ENCODE measurements around the gene XPNPEP1. TPM values are rescaled to one million over a fixed set of nuclear protein-coding genes. Genes with fewer than 3 reads are reported as not detected.

The XPNPEP1 gene
- total RNA-seq, 4 donors from 2014 or later = 77.1 to 239 (median 109) TPM

DNA sequence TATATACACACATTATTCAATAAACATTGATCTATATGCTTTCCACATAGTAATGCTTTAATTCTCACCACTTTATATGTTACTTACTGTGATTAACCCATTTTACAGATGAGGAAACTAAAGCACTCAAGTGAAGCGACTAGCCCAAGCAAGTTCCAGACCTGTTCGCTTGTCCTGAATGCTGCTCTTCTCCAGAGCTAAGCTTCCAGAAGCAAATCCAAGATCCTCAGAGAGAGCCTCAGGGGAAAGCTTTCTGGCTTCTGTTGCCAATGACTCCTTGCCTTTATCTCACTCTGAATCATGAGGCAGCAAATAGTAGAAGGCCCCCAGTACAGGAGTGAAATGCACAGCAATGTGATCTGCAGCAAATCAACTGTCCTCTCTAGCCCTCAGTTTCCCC is 32.2 kb downstream of the XPNPEP1 start:
- peaks cover 34% of the 10 kb centered on the region for H3K36me3 ChIP-seq
- no peaks in the 10 kb centered on the region for H3K9me3 ChIP-seq
- DNase-seq (ENCODE audit: low spot score in 2 of 2) = no peak
- peaks cover 70% of the 10 kb centered on the region for H3K4me1 ChIP-seq
- H3K27me3 ChIP-seq = no peaks in the 10 kb centered on the region
- H3K27ac ChIP-seq = peak overlapping the region; percentile 79
- no peak for TF ChIP-seq POLR2AphosphoS5 (IDR thresholded peaks at IDR 0.05)
- H3K4me3 ChIP-seq = no peak overlapping the region
- 77% methylated on average over 2 of the region's 2 CpGs for WGBS

DNA sequence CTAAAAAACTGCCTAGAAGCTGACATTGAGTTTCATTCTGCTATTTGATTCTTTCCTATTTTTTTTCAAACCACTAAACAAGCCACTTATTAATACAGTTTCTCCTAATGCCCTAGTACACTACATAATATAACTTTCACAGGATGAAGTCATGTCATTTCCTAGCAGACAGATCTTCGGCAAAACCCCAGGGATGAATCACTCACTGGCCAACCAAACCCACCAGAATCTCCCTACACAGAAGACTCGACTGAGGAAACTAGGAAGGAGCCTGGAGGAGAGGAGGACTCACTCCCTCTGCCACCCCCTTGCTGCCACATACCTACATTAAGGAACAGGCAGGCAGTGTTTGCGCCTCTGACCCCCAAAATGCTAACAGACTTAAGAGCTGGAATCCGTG is 33.4 kb downstream of the XPNPEP1 start:
- Histone ChIP-seq H3K4me1 (peaks cover 58% of the 10 kb centered on the region), H3K9me3 (no peaks in the 10 kb centered on the region), H3K36me3 (peaks cover 38% of the 10 kb centered on the region), H3K27me3 (no peaks in the 10 kb centered on the region), H3K27ac (peak overlapping the region; percentile 61), H3K4me3 (no peak overlapping the region)
- 61% methylated on average over 4 of the region's 4 CpGs for WGBS
- no peak for DNase-seq (ENCODE audit: low spot score in 2 of 2)
- TF ChIP-seq EP300 (IDR thresholded peaks at IDR 0.05) = no peak
- TF ChIP-seq POLR2AphosphoS5 (IDR thresholded peaks at IDR 0.05) = no peak
- no peak for TF ChIP-seq POLR2A (IDR thresholded peaks at IDR 0.05)
- TF ChIP-seq, protein P1, sequence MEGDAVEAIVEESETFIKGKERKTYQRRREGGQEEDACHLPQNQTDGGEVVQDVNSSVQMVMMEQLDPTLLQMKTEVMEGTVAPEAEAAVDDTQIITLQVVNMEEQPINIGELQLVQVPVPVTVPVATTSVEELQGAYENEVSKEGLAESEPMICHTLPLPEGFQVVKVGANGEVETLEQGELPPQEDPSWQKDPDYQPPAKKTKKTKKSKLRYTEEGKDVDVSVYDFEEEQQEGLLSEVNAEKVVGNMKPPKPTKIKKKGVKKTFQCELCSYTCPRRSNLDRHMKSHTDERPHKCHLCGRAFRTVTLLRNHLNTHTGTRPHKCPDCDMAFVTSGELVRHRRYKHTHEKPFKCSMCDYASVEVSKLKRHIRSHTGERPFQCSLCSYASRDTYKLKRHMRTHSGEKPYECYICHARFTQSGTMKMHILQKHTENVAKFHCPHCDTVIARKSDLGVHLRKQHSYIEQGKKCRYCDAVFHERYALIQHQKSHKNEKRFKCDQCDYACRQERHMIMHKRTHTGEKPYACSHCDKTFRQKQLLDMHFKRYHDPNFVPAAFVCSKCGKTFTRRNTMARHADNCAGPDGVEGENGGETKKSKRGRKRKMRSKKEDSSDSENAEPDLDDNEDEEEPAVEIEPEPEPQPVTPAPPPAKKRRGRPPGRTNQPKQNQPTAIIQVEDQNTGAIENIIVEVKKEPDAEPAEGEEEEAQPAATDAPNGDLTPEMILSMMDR (IDR thresholded peaks at IDR 0.05) = no peak

DNA sequence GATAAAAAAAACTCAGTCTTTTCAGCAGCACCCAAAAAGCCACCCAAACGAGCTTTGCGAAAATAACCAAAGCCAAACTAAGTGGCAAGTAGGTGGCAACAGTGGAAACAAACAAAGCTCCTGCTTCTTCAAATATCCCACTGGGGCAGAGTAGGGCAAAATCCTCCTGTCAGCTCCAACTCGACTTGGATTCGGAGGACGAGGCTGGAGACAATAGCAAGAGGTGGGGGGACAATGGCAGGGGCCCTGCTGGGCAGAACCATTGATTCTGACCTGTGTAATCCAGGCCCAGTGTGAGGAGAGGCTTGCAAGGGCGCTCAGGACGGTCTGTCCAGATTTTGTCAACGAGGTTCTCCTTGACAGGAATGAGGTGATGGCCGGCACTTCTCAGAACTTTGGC is 35.5 kb downstream of the XPNPEP1 start:
- no peak overlapping the region for H3K4me3 ChIP-seq
- peaks cover 47% of the 10 kb centered on the region for H3K36me3 ChIP-seq
- WGBS = 89% methylated on average over 9 of the region's 9 CpGs
- no peaks in the 10 kb centered on the region for H3K9me3 ChIP-seq
- H3K4me1 ChIP-seq = peaks cover 50% of the 10 kb centered on the region
- DNase-seq (ENCODE audit: low spot score in 2 of 2) = no peak
- TF ChIP-seq, protein P1 (IDR thresholded peaks at IDR 0.05) = no peak
- TF ChIP-seq POLR2AphosphoS5 (IDR thresholded peaks at IDR 0.05) (no peak), EP300 (IDR thresholded peaks at IDR 0.05) (no peak)
- no peaks in the 10 kb centered on the region for H3K27me3 ChIP-seq
- H3K27ac ChIP-seq = no peak overlapping the region

DNA sequence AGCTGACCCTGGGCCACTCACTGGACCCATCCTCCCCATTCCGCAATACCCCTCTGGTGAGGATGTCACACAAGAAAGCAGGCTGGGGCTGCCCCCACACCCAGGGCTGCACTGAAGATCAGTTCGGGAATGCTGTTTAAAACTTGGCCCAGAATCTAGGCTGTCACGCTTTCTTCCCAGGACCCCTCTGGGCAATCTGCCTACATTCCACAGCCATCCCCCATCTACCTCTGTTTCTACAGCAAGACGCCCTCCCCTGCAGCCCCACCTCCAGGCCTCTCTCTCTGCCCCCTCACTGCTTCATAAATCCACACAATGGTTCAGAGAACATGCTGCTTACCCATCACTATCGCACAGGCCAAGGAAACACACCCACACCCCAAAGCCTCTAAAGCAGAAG is 36.1 kb downstream of the XPNPEP1 start:
- TF ChIP-seq, protein P1 (IDR thresholded peaks at IDR 0.05) = no peak
- WGBS = 90% methylated on average over 5 of the region's 5 CpGs
- no peak for DNase-seq (ENCODE audit: low spot score in 2 of 2)

GRCh38 chr10:109886781-109887140 is 36.5 kb downstream of the XPNPEP1 start:
- Histone ChIP-seq H3K27ac (no peak overlapping the region), H3K4me1 (peaks cover 40% of the 10 kb centered on the region), H3K36me3 (peaks cover 57% of the 10 kb centered on the region), H3K4me3 (no peak overlapping the region), H3K27me3 (no peaks in the 10 kb centered on the region), H3K9me3 (no peaks in the 10 kb centered on the region)
- 72% methylated on average over 2 of the region's 2 CpGs for WGBS
- DNase-seq (ENCODE audit: low spot score in 2 of 2) = no peak
- no peak for TF ChIP-seq EP300 (IDR thresholded peaks at IDR 0.05)
- no peak for TF ChIP-seq POLR2A (IDR thresholded peaks at IDR 0.05)
- no peak for TF ChIP-seq POLR2AphosphoS5 (IDR thresholded peaks at IDR 0.05)
- TF ChIP-seq, protein P1 (IDR thresholded peaks at IDR 0.05) = no peak

More for the DNA sequence above, 36.1 kb downstream of the XPNPEP1 start:
- Histone ChIP-seq H3K4me1 (peaks cover 45% of the 10 kb centered on the region), H3K4me3 (no peak overlapping the region), H3K27me3 (no peaks in the 10 kb centered on the region), H3K36me3 (peaks cover 52% of the 10 kb centered on the region), H3K9me3 (no peaks in the 10 kb centered on the region), H3K27ac (no peak overlapping the region)

GRCh38 chr10:109886037-109886780 is 37.1 kb downstream of the XPNPEP1 start:
- H3K27me3 ChIP-seq = no peaks in the 10 kb centered on the region
- H3K27ac ChIP-seq = no peak overlapping the region
- H3K9me3 ChIP-seq = no peaks in the 10 kb centered on the region
- H3K4me3 ChIP-seq = no peak overlapping the region
- H3K4me1 ChIP-seq = peaks cover 35% of the 10 kb centered on the region
- WGBS = 82% methylated on average over 10 of the region's 10 CpGs
- DNase-seq (ENCODE audit: low spot score in 2 of 2) = no peak
- peaks cover 62% of the 10 kb centered on the region for H3K36me3 ChIP-seq
- TF ChIP-seq, protein P1 (IDR thresholded peaks at IDR 0.05) = no peak
- no peak for TF ChIP-seq POLR2A (IDR thresholded peaks at IDR 0.05)
- TF ChIP-seq EP300 (IDR thresholded peaks at IDR 0.05) = no peak
- TF ChIP-seq POLR2AphosphoS5 (IDR thresholded peaks at IDR 0.05) = no peak
